Fibroblast of mammary gland (primary cell): ENCODE measurements around the gene BTBD9.

ENCODE experiments used
- DNase-seq: peaks from one replicate; pipeline ENCODE4 v3.0.0-alpha.2; 2010; ENCODE audit warnings: low read depth
- H3K4me3 ChIP-seq: 2 replicates; pipeline ENCODE4 v1.5.1; 2011; ENCODE audit warnings: low read depth, mild to moderate bottlenecking, low read length, moderate library complexity; ENCODE audit not compliant: control insufficient read depth
- CTCF ChIP-seq: conservative IDR thresholded peaks from 2 replicates; pipeline ENCODE4 v1.5.1; 2011; ENCODE audit warnings: low read depth, low read length, inconsistent platforms; ENCODE audit not compliant: control insufficient read depth, insufficient read depth

BTBD9 gene

GRCh38 chr6:38244869-38245268, 394.9 kb downstream of the BTBD9 start:
- DNase-seq, result no peak
- H3K4me3 ChIP-seq, result no peak overlapping the region
- TF ChIP-seq CTCF, result no peak

GRCh38 chr6:38241200-38241871, 398.4 kb downstream of the BTBD9 start:
- DNase-seq, result no peak
- no peak for TF ChIP-seq CTCF
- no peak overlapping the region for H3K4me3 ChIP-seq

GRCh38 chr6:38239719-38240451, 399.8 kb downstream of the BTBD9 start:
- no peak overlapping the region for H3K4me3 ChIP-seq
- peak; percentile 69 for DNase-seq
- no peak for TF ChIP-seq CTCF

GRCh38 chr6:38236631-38237030, 403.1 kb downstream of the BTBD9 start:
- DNase-seq, result no peak
- no peak for TF ChIP-seq CTCF
- H3K4me3 ChIP-seq, result no peak overlapping the region

GRCh38 chr6:38234934-38235682, 404.6 kb downstream of the BTBD9 start:
- H3K4me3 ChIP-seq, result no peak overlapping the region
- no peak for TF ChIP-seq CTCF
- DNase-seq, result no peak

GRCh38 chr6:38234141-38234540, 405.6 kb downstream of the BTBD9 start:
- no peak for TF ChIP-seq CTCF
- DNase-seq, result no peak

More at GRCh38 chr6:38234141-38234540, 405.6 kb downstream of the BTBD9 start:
- no peak overlapping the region for H3K4me3 ChIP-seq
